Smooth muscle cell (in vitro differentiated cells): Measurements from ENCODE around the gene CLEC10A. TPM values are rescaled to one million over a fixed set of nuclear protein-coding genes. Genes with fewer than 3 reads are reported as not detected.
"Not testable (repeated sequence)": the region's sequence is repeated elsewhere in the genome, so short reads cannot be mapped to it uniquely, and the experiment has no call there.

Experiments used
- DNase-seq: peaks from one replicate; lab custom pipeline; 2025; ENCODE audit not compliant: unreplicated experiment; lab: John Stamatoyannopoulos, UW
- H2AFZ ChIP-seq: fragments of 200-600 bp; sonication (generic); 2 replicates; pipeline ENCODE4 v1.6.0; 2016; ENCODE audit warnings: antibody characterized with exemption, low read depth, mild to moderate bottlenecking
- H3F3A ChIP-seq: fragments of 200-600 bp; sonication (generic); 2 replicates; pipeline ENCODE4 v1.6.0; 2017; ENCODE audit warnings: antibody characterized with exemption, low read depth
- H3K27ac ChIP-seq: fragments of 200-600 bp; sonication (generic); 2 replicates; pipeline ENCODE4 v1.5.1; 2016; ENCODE audit warnings: low read depth, mild to moderate bottlenecking
- H3K27me3 ChIP-seq: fragments of 200-600 bp; sonication (generic); 2 replicates; pipeline ENCODE4 v1.6.1; 2016; ENCODE audit warnings: low read depth, mild to moderate bottlenecking
- H3K36me3 ChIP-seq: fragments of 200-600 bp; sonication (generic); 2 replicates; pipeline ENCODE4 v1.5.1; 2016; ENCODE audit warnings: low read depth
- H3K4me1 ChIP-seq: fragments of 200-600 bp; sonication (generic); 2 replicates; pipeline ENCODE4 v1.5.1; 2016; ENCODE audit warnings: low read depth
- H3K4me2 ChIP-seq: fragments of 200-600 bp; sonication (generic); 2 replicates; pipeline ENCODE4 v1.6.0; 2016; ENCODE audit warnings: mild to moderate bottlenecking
- H3K4me3 ChIP-seq: fragments of 200-600 bp; sonication (generic); 2 replicates; pipeline ENCODE4 v1.5.1; 2016; ENCODE audit warnings: mild to moderate bottlenecking
- H3K79me2 ChIP-seq: fragments of 200-600 bp; sonication (generic); 2 replicates; pipeline ENCODE4 v1.6.0; 2016; ENCODE audit warnings: low read depth, mild to moderate bottlenecking
- H3K9ac ChIP-seq: fragments of 200-600 bp; sonication (generic); 2 replicates; pipeline ENCODE4 v1.6.0; 2016; ENCODE audit warnings: low read depth
- H3K9me3 ChIP-seq: fragments of 200-600 bp; sonication (generic); replicated peaks from 2 replicates; pipeline ENCODE4 v1.5.1; 2016; ENCODE audit warnings: low read depth
- H4K20me1 ChIP-seq: fragments of 200-600 bp; sonication (generic); 2 replicates; pipeline ENCODE4 v1.6.0; 2016; ENCODE audit warnings: low read depth
- CTCF ChIP-seq: fragments of 200-600 bp; sonication (generic); IDR thresholded peaks from 2 replicates; pipeline ENCODE4 v1.5.1; 2017; ENCODE audit warnings: borderline replicate concordance, mild to moderate bottlenecking, antibody characterized with exemption; ENCODE audit not compliant: insufficient read depth, poor library complexity, severe bottlenecking
- WGBS: methylation state at CpG from one replicate; pipeline ENCODE4 v1.1.7; 2016; ENCODE audit warnings: low lambda C conversion rate; 5-methylcytosine and 5-hydroxymethylcytosine counted together
- polyA plus RNA-seq: library from polyadenylated mRNA; unstranded; fragments of >200 nt; fragmentation: Nextera tagmentation; extraction: Ambion mirVana; gene quantifications from 2 replicates; pipeline ENCODE4 v1.2.1, GENCODE V29; 2016
- total RNA-seq: library from RNA; depleted of rRNA; stranded (reverse); fragments of >200 nt; gene quantifications from 2 replicates; pipeline ENCODE4 v1.2.3, GENCODE V29; 2014

Gene CLEC10A
- total and polyA plus RNA-seq, 2 experiments from 2014 or later, result not detected

GRCh38 chr17:7060165-7060891, 19.7 kb downstream of the CLEC10A start:
- no peak for DNase-seq
- no peak overlapping the region for H3K9ac ChIP-seq

DNA sequence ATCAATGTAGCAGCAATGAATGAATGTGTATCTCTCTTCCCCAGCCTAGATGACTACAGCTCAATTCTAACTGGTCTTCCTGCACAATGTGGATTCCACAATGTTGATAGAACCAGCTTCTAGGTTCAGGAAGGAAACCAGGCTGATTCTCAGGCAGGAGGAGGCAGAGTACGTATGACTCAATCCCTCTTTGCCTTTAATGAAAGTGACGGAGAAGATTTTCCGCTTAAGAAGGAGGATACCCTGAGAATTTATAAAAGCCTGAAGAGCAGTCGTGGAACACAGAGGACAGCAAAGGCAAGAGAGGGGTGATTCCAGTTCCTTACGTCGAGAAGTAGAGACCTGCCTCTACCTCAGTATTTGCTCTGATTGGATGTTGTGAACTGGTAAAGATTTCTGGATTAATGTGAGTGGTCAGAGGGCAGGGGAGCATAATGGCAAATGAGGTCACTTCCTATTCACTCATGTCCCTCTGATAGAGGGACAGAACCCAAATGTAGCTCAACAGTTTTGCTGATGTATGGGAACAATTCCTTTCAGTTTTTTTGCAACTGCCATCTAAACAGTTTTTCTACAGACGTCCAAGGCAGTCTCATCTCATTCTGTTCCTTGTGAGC, 21.1 kb downstream of the CLEC10A start:
- Histone ChIP-seq H3K9ac (no peak overlapping the region), H3K27me3 (no peaks in the 10 kb centered on the region), H4K20me1 (no peaks in the 10 kb centered on the region), H3K79me2 (no peaks in the 10 kb centered on the region), H3K27ac (no peak overlapping the region), H3K4me1 (no peaks in the 10 kb centered on the region), H3K36me3 (no peaks in the 10 kb centered on the region), H3K4me2 (no peak overlapping the region), H3K4me3 (no peak overlapping the region), H2AFZ (no peak overlapping the region), H3K9me3 (no peaks in the 10 kb centered on the region), H3F3A (no peaks in the 10 kb centered on the region)
- DNase-seq, result no peak
- WGBS, result 51% methylated on average over 7 of the region's 7 CpGs
- no peak for TF ChIP-seq CTCF

More at GRCh38 chr17:7060165-7060891, 19.7 kb downstream of the CLEC10A start:
- H2AFZ ChIP-seq, result no peak overlapping the region
- no peak overlapping the region for H3K4me3 ChIP-seq
- no peaks in the 10 kb centered on the region for H3K27me3 ChIP-seq
- TF ChIP-seq CTCF, result no peak
- no peaks in the 10 kb centered on the region for H4K20me1 ChIP-seq
- no peaks in the 10 kb centered on the region for H3K9me3 ChIP-seq
- no peak overlapping the region for H3K27ac ChIP-seq
- H3K79me2 ChIP-seq, result no peaks in the 10 kb centered on the region
- H3F3A ChIP-seq, result no peaks in the 10 kb centered on the region
- no peaks in the 10 kb centered on the region for H3K4me1 ChIP-seq
- 75% methylated on average over 6 of the region's 6 CpGs for WGBS
- no peak overlapping the region for H3K4me2 ChIP-seq
- no peaks in the 10 kb centered on the region for H3K36me3 ChIP-seq

DNA sequence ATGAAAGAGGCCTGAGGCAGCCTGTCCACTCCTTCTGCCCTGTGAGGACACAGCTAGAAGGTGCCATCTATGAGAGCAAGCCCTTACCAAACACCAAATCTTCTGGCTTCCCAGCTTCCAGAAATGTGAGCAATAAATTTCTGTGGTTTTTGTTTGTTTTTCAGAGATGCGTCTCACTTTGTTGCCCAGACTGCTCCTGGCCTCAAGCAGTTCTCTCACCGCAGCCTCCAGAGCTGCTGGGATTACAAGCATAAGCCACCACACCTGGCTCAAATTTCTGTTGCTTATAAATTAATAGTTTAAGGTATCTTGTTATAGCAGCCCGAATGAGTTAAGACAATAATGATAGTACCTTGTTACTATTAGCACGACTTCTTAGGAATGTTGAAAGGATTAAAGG, 23.7 kb downstream of the CLEC10A start:
- no peaks in the 10 kb centered on the region for H3F3A ChIP-seq
- H3K4me2 ChIP-seq, result no peak overlapping the region
- TF ChIP-seq CTCF, result no peak
- H4K20me1 ChIP-seq, result no peaks in the 10 kb centered on the region
- no peaks in the 10 kb centered on the region for H3K36me3 ChIP-seq
- H3K27me3 ChIP-seq, result no peaks in the 10 kb centered on the region
- no peaks in the 10 kb centered on the region for H3K4me1 ChIP-seq
- DNase-seq, result no peak
- no peak overlapping the region for H3K27ac ChIP-seq
- no peak overlapping the region for H3K9ac ChIP-seq
- no peak overlapping the region for H3K4me3 ChIP-seq
- WGBS, result 50% methylated on average over 4 of the region's 4 CpGs
- H2AFZ ChIP-seq, result no peak overlapping the region
- no peaks in the 10 kb centered on the region for H3K9me3 ChIP-seq
- H3K79me2 ChIP-seq, result no peaks in the 10 kb centered on the region

- H3K27me3 ChIP-seq, DNase-seq, H3K4me2 ChIP-seq, H3K4me1 ChIP-seq, H4K20me1 ChIP-seq, H3F3A ChIP-seq, H3K79me2 ChIP-seq, H3K9me3 ChIP-seq, H3K36me3 ChIP-seq, H3K27ac ChIP-seq, H2AFZ ChIP-seq, H3K4me3 ChIP-seq, H3K9ac ChIP-seq: not testable (repeated sequence)
- WGBS, result 93% methylated on average over 9 of the region's 9 CpGs
These were observed 29.5 kb downstream of the CLEC10A start for GRCh38 chr17:7050583-7050982.
